Heart left ventricle (tissue), 16 donors: ENCODE results near the gene ERLIN1. TPM values are rescaled to one million over a fixed set of nuclear protein-coding genes. Genes with fewer than 3 reads are reported as not detected.
A peak's percentile ranks its signal among the peaks of the same experiment; 100 is the strongest.

Experiments used
- ATAC-seq, 4 donors: fragments of 200-7000 bp; cut with Tn5 transposase; one replicate each; pipeline ENCODE4 v1.9.1; 2020 to 2022; ENCODE audit warnings: moderate library complexity in 4 of 4, mild to moderate bottlenecking in 3 of 4, moderate number of reproducible peaks in 1 of 4
- DNase-seq, 5 donors: peaks; one replicate each; pipeline ENCODE4 v3.0.0-alpha.2; 2020
- H3K27ac ChIP-seq, 12 donors: fragments of 200-600 bp; sonication (generic) in 4 of 12; one replicate each; pipeline versions ENCODE4 v1.5.0 to v1.8.0; 2016 to 2022; ENCODE audit warnings: mild to moderate bottlenecking in 2 of 12
- H3K27me3 ChIP-seq, 9 donors: fragments of 200-600 bp; sonication (generic) in 2 of 9; one replicate each; pipeline versions ENCODE4 v1.5.1 to v1.8.0; 2016 to 2022; ENCODE audit warnings: mild to moderate bottlenecking in 3 of 9
- H3K36me3 ChIP-seq, 9 donors: fragments of 200-600 bp; sonication (generic) in 2 of 9; one replicate each; pipeline versions ENCODE4 v1.5.0 to v1.8.0; 2018 to 2022; ENCODE audit warnings: mild to moderate bottlenecking in 2 of 9
- H3K4me1 ChIP-seq, 12 donors: fragments of 200-600 bp; sonication (generic) in 4 of 12; one replicate each; pipeline versions ENCODE4 v1.5.0 to v1.8.0; 2016 to 2022; ENCODE audit warnings: mild to moderate bottlenecking in 3 of 12
- H3K4me3 ChIP-seq, 12 donors: fragments of 200-600 bp; sonication (generic) in 4 of 12; one replicate each; pipeline versions ENCODE4 v1.5.0 to v1.8.0; 2017 to 2022; ENCODE audit warnings: mild to moderate bottlenecking in 9 of 12, moderate library complexity in 4 of 12
- H3K9me3 ChIP-seq, 12 donors: fragments of 200-600 bp; sonication (generic) in 4 of 12; one replicate each; pipeline versions ENCODE4 v1.5.0 to v1.8.0; 2016 to 2022; ENCODE audit warnings: mild to moderate bottlenecking in 1 of 12
- POLR2A ChIP-seq, 2 donors: fragments of 450-650 bp; IDR thresholded peaks; one replicate each; pipeline ENCODE4 v1.6.1; 2017; ENCODE audit warnings: antibody characterized with exemption in 2 of 2, mild to moderate bottlenecking in 2 of 2, moderate library complexity in 2 of 2
- WGBS, 4 donors: extraction: QIAGEN DNeasy Blood & Tissue Kit in 2 of 4; methylation state at CpG; one replicate each; pipeline versions ENCODE4 v1.1.5 to v1.1.7; 2013 to 2018; 5-methylcytosine and 5-hydroxymethylcytosine counted together
- intact Hi-C, 10 donors: fragments of 100-400 bp; cut with DNase I; formaldehyde crosslinking; loops; one replicate each; pipeline versions ENCODE4 v1.11.1 to v1.14.2; 2022
- polyA plus RNA-seq, 2 donors: library from polyadenylated mRNA; stranded (reverse); fragments of 200-250 nt; gene quantifications; one replicate each; pipeline ENCODE4 v1.2.3, GENCODE V29; 2013
- total RNA-seq, 9 donors: library from RNA; depleted of rRNA in 2 of 9; stranded (reverse); fragments of >200 nt in 2 of 9; fragmentation: NEBNext Ultra II Directional in 3 of 9; extraction: Animal tissue kit (Norgen Biotek cat#: 25700) in 3 of 9; gene quantifications; one replicate each; pipeline versions ENCODE4 v1.1.0 to v1.2.4, GENCODE V29; 2016 to 2023
- TF ChIP-seq, protein P1 (sequence below), 12 donors: fragments of 200-600 bp; sonication (generic) in 4 of 12; IDR thresholded peaks; one replicate each; pipeline versions ENCODE4 v1.5.0 to v1.8.0; 2018 to 2022; ENCODE audit warnings: antibody characterized with exemption in 12 of 12, mild to moderate bottlenecking in 5 of 12
- donor health status: ischemic (EF 13 %, LVEDD 7.1; RV severe dilation, severe dysfunction).
- donor health status: healthy with polysubstance abuse.
- donor health status: DM: no; HTN: yes; CAD: no.
- donor health status: DM: no; HTN: no; CAD: no.
- donor health status: ischemic (EF 25% LVEDD 6.9; RV normal size, moderate dysfunction).
- donor health status: ischemic (EF 25% LVEDD 5.7; RV mildly dilated, moderate dysfunction).
- donor health status: healthy.
- donor health status: DM: yes; HTN: yes; CAD: no.
- donor health status: ischemic (EF 35%, LVEDD 5.7; RV mildly dilated, moderate dysfunction).
- donor health status: nonischemic (EF 11% LVEDD 7.7; RV severe dilation, severe dysfunction).
- donor health status: DM: yes; HTN: yes; CAD: no.
- donor health status: PGD.
- donor health status: ischemic (EF 29% LVEDD 5.4; RV normal size, mild dysfunction).
- donor health status: nonischemic (EF 23%, LVEDD 6.1; RV moderate dilation, normal function).

The ERLIN1 gene
- total and polyA plus RNA-seq, 11 donors, result 1.9 to 16.5 (median 7.0) TPM

DNA sequence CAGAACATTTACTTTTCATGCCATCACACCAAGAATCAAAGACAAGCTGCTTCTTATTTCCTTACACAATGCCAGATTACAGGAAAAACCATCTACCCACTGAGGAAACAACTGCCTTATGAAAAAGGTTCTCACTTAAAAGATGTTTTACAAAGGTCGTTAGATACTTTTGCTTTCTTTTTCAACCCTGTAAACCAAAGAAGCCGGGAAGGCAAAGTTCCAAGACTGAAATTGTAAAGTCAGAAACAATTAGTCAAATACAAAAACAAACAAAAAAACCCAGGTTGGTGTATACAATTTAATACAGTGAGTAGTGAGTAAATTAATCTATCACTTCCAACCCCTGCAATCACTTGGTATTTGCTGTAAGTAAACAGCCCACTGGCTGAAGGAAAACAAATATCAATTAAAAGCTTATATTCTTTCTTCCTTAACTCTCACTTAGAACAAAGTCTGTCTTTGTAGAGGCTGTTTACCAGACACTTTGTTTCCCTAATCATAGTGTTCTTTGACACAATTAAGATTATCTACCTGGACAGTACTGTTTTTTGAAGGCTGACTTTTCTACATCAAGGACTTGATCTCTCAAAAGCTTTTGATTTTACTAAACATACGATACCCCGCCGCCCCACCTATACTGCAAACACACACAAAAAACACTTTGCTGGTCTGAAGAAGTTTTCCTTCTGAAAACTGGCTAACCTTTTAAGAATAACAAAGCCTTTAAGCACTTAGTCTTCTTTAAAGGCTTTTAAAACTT is 18.1 kb downstream of the ERLIN1 start:
- DNase-seq (no peak), ATAC-seq (no peak)
- TF ChIP-seq, protein P1, sequence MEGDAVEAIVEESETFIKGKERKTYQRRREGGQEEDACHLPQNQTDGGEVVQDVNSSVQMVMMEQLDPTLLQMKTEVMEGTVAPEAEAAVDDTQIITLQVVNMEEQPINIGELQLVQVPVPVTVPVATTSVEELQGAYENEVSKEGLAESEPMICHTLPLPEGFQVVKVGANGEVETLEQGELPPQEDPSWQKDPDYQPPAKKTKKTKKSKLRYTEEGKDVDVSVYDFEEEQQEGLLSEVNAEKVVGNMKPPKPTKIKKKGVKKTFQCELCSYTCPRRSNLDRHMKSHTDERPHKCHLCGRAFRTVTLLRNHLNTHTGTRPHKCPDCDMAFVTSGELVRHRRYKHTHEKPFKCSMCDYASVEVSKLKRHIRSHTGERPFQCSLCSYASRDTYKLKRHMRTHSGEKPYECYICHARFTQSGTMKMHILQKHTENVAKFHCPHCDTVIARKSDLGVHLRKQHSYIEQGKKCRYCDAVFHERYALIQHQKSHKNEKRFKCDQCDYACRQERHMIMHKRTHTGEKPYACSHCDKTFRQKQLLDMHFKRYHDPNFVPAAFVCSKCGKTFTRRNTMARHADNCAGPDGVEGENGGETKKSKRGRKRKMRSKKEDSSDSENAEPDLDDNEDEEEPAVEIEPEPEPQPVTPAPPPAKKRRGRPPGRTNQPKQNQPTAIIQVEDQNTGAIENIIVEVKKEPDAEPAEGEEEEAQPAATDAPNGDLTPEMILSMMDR (IDR thresholded peaks at IDR 0.05), result no peak
- TF ChIP-seq POLR2A (IDR thresholded peaks at IDR 0.05), result no peak
- Histone ChIP-seq H3K27ac (peak overlapping the region in 10 of 12 donors; percentile 2 to 81 (median 24)), H3K4me3 (peak overlapping the region in 6 of 12 donors; percentile 3 to 42 (median 16)), H3K9me3 (peaks cover 0 to 8% (median 0%) of the 10 kb centered on the region in 12 donors), H3K36me3 (peaks cover 0 to 71% (median 44%) of the 10 kb centered on the region in 9 donors), H3K27me3 (no peaks in the 10 kb centered on the region), H3K4me1 (peaks cover 0 to 39% (median 0%) of the 10 kb centered on the region in 12 donors)
- intact Hi-C loops, result no loop called here
- WGBS, 4 donors, result 73 to 77% (median 75%) methylated on average over 5 of the region's 5 CpGs

DNA sequence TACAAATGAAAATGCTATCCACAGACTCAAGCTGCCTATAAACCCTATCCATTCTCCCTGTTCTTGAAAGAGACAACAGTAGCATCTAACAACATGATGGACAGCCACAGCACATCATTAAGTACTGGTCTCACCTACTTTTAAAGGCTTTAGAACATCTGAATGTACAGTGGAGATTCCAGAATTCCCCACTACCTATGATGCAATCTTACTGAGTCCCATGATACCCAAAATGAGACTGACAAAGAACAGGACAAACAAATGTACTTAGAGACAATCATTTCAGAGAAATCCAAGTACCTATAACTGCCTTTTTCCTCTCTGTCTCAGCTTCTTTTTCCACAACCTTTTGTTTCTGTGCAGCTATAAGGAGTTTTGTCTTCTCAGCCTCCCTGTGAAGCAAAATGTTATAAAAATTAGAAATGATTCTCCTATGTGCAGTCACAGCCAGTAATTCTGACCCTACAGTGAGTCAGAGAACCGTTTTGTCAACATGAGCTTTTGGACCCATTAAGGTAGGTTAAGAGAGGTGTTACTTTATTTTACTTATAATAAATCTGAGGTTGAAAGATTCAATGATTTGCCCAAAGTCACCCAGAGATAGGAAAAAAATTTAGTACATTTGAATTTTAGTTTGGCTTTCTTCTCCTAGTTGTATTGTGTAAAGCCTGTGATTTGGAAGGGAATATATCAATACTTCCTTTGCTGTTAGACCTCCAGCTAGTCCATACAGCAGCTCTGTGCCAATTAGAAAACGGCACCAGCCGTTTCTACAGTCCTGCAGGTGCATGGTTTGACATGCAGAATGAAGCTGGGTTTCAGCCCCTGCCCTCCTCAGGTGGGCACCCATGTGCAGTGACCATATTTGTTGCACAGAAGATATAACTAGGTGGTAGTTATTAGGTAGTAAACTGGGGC is 21.9 kb downstream of the ERLIN1 start:
- TF ChIP-seq, protein P1 (IDR thresholded peaks at IDR 0.05), result no peak
- TF ChIP-seq POLR2A (IDR thresholded peaks at IDR 0.05), result no peak
- no peak for DNase-seq
- intact Hi-C loops, result no loop called here
- Histone ChIP-seq H3K27ac (no peak overlapping the region), H3K4me1 (peaks cover 0 to 32% (median 0%) of the 10 kb centered on the region in 12 donors), H3K4me3 (no peak overlapping the region), H3K36me3 (peaks cover 0 to 68% (median 35%) of the 10 kb centered on the region in 9 donors), H3K9me3 (no peaks in the 10 kb centered on the region), H3K27me3 (no peaks in the 10 kb centered on the region)
- 86 to 98% (median 92%) methylated on average over 3 of the region's 3 CpGs for WGBS, 4 donors
- ATAC-seq, result no peak

DNA sequence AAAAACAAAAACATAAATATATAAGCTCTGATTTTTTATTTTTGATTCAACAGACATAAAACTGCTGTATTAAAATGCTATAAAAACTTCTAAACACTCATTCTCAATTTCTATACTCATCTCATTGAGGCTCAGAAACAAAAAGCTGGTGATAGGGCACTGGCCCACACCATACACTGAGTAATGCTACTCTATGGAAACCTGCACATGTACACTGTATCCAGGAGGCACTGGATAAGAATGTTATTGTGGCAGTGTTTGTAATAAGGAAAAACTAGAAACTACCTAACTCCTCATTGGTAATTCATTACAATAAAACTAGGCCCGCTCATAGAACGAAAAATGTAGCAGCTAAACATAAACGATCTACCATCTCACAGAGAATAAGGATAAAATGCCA is 23.1 kb downstream of the ERLIN1 start:
- no peak for ATAC-seq
- Histone ChIP-seq H3K27ac (no peak overlapping the region), H3K4me3 (no peak overlapping the region), H3K4me1 (peaks cover 0 to 21% (median 0%) of the 10 kb centered on the region in 12 donors), H3K27me3 (no peaks in the 10 kb centered on the region), H3K9me3 (no peaks in the 10 kb centered on the region), H3K36me3 (peaks cover 0 to 81% (median 35%) of the 10 kb centered on the region in 9 donors)
- WGBS, 4 donors, result 93 to 95% (median 93%) methylated on average over 3 of the region's 3 CpGs
- intact Hi-C loops, result no loop called here
- no peak for TF ChIP-seq POLR2A (IDR thresholded peaks at IDR 0.05)
- TF ChIP-seq, protein P1 (IDR thresholded peaks at IDR 0.05), result no peak
- no peak for DNase-seq
